Measurements from ENCODE around the gene SIGLEC8.
A peak's percentile ranks its signal among the peaks of the same experiment; 100 is the strongest.
"Not testable (repeated sequence)": the region's sequence is repeated elsewhere in the genome, so short reads cannot be mapped to it uniquely, and the experiment has no call there.

Gene SIGLEC8

GRCh38 chr19:51441410-51442390 lies 16.6 kb downstream of the SIGLEC8 start:
- peak; percentile 84 to 85 for DNase-seq

GRCh38 chr19:51440846-51441409 lies 17.3 kb downstream of the SIGLEC8 start:
- DNase-seq: peak in 1 of 2 donors; percentile 8

DNA sequence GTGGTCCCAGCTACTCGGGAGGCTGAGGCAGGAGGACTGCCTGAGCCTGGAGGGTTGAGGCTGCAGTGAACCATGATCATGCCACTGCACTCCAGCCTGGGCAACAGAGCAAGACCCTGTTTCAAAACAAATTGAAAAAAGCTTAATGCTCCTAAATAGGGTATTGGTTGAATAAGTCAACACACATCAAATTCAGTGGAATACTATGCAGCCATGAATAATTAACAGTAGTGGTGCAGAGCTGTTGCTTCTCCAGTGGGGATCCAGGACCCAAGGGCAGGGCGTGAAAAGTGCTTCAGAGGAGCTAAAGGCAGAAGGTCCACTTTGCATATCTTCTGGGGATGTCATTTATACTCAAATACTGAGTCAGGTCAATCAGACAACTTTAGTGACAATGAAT lies 18.2 kb downstream of the SIGLEC8 start:
- no peak for DNase-seq

DNA sequence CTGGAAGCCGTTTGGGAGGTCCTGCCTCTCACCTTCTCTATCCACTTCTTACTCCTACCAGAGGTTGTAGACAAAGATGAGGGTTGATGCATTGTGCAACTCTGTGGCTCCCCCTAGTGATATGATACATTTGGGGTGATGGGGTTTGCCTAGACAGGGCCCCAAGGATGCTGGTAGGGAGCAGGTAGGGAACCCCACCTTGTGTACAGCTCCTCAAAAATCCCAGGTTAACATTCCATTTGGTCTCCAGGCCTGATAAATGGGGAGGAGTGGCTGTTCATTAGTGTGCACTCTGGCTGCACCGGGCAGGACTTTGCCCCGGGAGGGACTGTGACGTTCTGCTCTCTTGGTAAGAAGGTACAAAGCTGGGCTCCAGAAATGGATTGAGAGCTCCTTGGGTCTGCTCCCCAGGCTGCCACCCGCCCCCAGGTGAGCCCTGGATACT lies 19.2 kb downstream of the SIGLEC8 start:
- DNase-seq: peak; percentile 36 to 65

- no peak for DNase-seq
These were observed 23.8 kb downstream of the SIGLEC8 start for GRCh38 chr19:51434456-51434855.

DNA sequence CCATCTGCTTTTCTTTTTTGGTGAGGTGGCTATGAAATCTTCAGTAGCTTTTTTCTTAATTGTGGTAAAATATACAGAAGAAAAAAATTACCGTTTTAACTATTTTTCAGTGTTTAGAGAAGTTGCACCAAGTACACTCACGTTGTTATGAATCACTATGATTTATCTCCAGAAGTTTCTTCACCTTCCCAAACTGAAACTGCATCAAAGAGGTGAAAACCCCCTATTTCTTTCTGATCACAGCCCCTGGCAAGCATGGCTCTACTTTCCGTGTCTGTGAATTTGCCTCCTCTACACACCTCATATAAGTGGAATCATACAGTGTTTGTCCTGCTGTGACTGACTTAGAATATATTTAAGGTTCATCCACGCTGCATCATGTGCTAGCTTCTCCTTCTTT lies 25.2 kb downstream of the SIGLEC8 start:
- DNase-seq: no peak

GRCh38 chr19:51431124-51431523 lies 27.1 kb downstream of the SIGLEC8 start:
- no peak for DNase-seq

- no peak for DNase-seq
These were observed 28.0 kb downstream of the SIGLEC8 start for GRCh38 chr19:51430221-51430620.

GRCh38 chr19:51427201-51427600 lies 31.1 kb downstream of the SIGLEC8 start:
- DNase-seq: peak in 1 of 2 donors; percentile 57

GRCh38 chr19:51422053-51422448 lies 36.2 kb downstream of the SIGLEC8 start:
- peak; percentile 80 to 82 for DNase-seq

GRCh38 chr19:51421229-51422052 lies 36.8 kb downstream of the SIGLEC8 start:
- DNase-seq: no peak

DNA sequence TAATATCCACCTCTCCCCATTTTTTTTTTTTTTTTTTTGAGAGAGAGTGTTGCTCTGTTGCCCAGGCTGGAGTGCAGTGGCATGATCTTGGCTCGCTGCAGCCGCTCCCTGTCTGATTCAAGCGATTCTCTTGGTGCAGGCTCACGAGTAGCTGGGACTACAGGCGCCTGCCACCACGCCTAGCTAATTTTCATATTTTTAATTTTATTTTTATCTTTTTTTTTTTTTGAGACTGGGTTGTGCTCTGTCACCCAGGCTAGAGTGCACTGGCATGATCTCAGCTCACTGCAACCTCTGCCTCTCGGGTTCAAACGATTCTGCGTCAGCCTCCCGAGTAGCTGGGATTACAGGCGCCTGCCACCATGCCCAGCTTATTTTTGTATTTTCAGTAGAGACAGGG lies 37.7 kb downstream of the SIGLEC8 start:
- DNase-seq: not testable (repeated sequence)

- no peak for DNase-seq
These were observed 39.5 kb downstream of the SIGLEC8 start for GRCh38 chr19:51418707-51419106.

- no peak for DNase-seq
These were observed 40.5 kb downstream of the SIGLEC8 start for GRCh38 chr19:51417810-51418157.

- DNase-seq: peak; percentile 14 to 66
These were observed 41.0 kb downstream of the SIGLEC8 start, which contains the start of gene SIGLEC10 for GRCh38 chr19:51417107-51417809. SIGLEC10 (minus strand) TSS chr19:51417642; CDS start chr19:51417581, 61 bp downstream.

GRCh38 chr19:51416422-51416821 lies 41.8 kb downstream of the SIGLEC8 start:
- DNase-seq: not testable (repeated sequence)

- no peak for DNase-seq
These were observed 43.1 kb downstream of the SIGLEC8 start for GRCh38 chr19:51415187-51415586.

GRCh38 chr19:51410950-51411748 lies 47.1 kb downstream of the SIGLEC8 start:
- DNase-seq: no peak

GRCh38 chr19:51407511-51408131 lies 50.6 kb downstream of the SIGLEC8 start:
- DNase-seq: peak; percentile 33 to 60

GRCh38 chr19:51402117-51402516 lies 56.1 kb downstream of the SIGLEC8 start:
- DNase-seq: no peak

All from CD4-positive, alpha-beta T cell treated with Interferon alpha-2 for 1 hour (primary cell).